Hematopoietic multipotent progenitor cell treated with erythropoietin and hydrocortisone succinate and interleukin-3 and kit ligand, for 4 days (in vitro differentiated cells): ENCODE results near the gene ZNF414.
"Not testable (repeated sequence)": the region's sequence is repeated elsewhere in the genome, so short reads cannot be mapped to it uniquely, and the experiment has no call there.

ENCODE experiments used
- DNase-seq: peaks from one replicate; pipeline ENCODE4 v3.0.0-alpha.2; 2015

Gene ZNF414

DNA sequence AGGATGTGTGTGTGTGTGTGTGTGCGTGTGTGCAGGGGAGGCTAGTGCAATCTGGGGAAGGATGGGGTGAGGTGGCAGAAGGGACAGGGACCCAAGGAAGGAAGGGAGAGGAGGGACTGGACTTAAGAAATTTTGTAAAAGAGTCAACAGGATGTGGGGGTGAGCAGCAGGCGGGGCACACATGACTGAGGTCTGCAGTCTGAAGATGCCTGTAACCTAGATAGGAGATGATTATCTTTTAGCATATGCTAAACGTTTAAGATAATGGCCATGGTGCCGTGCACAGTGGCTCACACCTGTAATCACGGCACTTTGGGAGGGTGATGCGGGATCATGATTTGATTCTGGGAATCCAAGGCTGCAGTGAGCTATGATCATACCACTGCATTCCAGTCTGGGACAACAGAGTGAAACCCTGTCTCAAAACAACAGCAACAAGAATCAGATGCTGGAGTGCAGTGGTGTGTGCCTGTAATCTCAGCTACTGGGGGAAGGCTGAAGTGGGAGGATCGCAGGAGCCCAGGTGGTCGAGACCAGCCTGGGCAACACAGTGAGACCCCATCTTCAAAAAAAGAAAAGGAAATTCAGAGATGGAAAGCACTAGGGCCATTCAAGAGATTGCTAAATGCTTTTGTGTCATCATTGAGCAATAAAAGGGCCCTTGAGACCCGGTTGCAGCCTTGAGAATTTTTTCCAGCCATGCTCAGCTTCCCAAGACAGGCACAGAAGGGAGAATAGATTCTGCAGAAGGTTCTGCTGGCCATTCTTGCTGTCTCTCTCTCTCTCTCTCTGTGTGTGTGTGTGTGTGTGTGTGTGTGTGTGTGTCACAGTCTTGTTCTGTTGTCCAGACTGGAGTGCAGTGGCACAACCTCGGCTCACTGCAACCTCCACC, 3.8 kb upstream of the ZNF414 start:
- peak; percentile 88 for DNase-seq

DNA sequence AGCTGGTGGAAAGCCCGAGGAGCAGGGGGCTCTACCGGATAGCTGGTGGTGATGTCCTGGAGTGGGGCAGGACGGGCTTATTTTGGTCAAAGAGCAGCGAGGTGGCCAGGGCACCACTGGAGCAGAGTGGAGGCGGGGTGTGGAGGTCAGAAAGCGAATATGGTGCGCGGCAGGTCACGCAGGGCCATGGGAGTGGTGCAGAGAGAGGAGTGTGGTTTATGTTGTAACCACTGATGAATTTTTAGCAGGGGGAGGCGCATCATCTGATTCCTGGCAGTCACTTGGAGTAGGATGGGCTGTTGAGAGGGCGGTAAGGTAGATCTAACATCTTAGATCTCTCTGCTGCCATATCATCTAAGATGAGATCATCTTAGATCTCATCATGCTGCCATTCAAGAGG, 1.4 kb upstream of the ZNF414 start:
- peak; percentile 83 for DNase-seq

DNA sequence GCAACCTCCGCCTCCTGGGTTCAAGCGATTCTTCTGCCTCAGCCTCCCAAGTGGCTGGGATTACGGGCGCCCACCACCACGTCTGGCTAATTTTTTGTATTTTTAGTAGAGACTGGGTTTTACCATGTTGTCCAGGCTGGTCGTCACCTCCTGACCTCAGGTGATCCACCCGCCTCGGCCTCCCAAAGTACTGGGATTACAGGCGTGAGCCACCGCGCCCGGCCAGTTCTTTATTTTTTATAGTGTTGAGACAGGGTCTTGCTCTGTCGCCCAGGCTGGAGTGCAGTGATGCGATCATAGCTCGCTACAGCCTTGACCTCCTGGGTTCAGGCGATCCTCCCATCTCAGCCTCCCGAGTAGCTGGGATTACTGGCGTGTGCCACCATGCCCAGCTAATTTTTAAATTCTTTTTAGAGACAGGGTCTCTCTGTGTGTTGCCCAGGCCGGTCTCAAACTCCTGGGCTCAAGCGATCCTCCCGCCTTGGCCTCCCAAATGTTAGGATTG, 590 bp upstream of the ZNF414 start:
- DNase-seq = not testable (repeated sequence)

- no peak for DNase-seq
Measured at GRCh38 chr19:8513036-8513686, 806 bp downstream of the ZNF414 start.

GRCh38 chr19:8512115-8512967, 1.6 kb downstream of the ZNF414 start:
- peak; percentile 83 for DNase-seq

DNA sequence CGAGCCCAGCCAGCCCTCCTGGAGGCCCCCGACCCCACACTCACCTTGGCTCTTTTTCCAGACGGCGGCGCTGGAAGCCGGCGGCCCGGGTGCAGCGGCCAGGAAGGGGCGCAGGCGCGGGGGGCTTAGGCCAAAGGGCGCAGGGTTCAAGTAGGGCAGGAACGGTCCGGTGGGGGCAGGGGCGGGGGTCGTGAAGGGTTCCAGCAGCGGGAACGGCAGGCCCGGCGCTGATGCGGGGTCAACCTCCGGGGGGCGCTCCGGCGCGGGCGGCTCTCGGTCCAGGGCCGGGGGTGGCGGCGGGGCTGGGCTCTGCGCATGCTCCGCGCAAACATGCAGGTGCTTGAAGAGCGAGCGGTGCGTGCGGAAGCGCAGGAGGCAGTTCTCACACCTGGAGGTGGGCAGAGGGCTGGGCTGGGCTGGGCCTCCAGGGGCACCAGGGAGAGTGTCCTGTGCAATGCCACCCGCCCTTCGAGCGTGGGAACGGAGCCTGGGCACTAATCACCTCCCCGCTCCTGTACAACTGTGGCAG, 2.3 kb downstream of the ZNF414 start:
- DNase-seq = no peak

DNA sequence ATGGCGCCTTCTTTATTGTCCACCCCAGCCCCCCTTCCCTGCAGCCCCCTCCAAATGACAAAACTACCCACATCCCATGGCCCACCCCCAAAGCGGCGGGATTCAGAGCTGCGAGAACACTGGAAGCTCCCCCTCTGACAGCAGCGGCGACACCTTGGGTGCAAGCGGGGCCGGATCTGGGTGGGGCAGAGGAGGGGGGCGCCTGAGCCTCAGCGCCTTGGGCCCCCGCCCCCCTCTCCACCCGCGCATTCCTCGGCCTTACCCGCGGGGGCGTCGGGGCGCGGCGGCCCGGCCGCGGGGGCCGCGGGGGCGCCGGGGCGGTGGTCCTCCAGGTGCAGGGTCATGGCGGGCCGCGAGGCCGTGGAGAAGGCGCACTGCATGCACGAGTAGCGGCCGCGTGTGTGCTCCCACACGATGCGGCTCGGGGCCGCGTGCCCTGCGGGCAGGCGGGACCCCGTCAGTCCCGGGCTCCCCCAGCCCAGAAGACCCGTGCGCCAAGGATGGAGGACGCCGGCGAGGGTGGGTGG, 3.3 kb downstream of the ZNF414 start:
- DNase-seq = no peak

GRCh38 chr19:8506402-8506957, 7.5 kb downstream of the ZNF414 start:
- DNase-seq = no peak

DNA sequence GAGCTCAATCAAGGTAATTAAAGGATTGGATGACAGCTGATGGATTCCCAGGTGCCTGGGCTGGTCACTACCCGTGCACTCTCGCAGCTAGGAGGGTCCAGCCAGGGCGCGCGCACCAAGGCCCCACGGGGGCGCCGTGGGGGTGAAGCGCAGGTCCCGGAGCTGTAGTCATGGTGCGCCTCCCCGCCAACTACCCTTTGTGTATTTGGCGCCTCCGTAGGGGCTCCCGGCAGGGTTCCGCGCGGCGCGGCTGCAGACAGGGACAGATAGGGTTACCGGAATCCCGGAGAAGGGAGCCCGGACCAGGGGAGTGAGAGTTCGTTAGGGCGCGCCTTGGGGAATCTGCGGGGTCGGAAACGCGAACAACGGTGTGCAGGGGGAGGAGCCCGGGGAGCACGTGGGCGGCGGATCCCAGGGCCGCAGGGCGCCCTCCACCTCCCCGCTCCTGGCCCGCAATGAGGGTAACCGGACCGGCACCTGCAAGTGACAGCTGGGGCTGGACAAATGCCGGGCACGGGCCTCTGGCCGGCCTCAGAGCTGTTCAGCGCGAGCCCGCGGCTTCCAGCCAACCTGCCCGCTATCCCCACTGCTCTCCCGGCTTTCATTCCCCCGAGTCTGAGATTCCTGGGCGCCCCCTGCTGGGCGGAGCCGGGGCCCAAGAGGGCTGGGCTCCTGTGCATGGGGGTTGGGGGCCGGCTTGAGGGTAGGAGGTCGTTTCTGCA, 8.1 kb downstream of the ZNF414 start:
- peak; percentile 76 for DNase-seq

DNA sequence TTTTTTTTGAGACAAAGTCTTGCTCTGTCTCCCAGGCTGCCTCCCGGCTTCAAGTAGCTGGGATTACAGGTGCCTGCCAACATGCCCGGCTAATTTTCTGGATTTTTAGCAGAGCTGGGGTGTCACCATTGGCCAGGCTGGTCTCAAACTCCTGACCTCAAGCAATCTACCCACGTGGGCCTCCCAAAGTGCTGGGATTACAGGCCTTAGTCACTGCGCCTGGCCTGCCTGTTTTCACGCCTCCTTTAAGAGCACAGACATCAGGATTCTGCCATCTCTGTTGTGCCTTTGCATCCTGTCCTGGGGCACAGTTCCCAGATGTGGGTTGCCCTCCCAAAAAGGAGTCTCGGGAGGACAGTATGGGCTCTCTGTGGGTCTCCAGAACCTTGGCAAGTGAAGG, 9.0 kb downstream of the ZNF414 start:
- no peak for DNase-seq

DNA sequence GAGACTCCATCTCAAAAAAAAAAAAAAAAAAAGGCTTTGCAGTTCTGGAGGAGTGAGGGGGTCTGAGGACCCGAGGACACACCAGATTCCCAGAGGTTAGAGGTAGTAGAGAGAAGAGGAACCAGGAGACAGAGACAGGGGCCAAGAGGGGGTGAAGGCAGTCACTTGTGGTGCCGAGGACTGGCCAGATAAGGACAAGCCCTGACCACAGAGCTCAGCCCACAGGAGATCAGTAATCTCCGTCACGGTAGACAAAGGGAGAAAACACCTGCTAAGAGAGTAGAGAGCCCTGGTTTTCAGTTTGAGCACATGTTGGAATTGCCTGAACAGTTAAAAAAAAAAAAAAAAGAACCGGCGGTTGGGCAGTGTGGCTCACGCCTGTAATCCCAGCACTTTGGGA, 9.8 kb downstream of the ZNF414 start:
- peak; percentile 88 for DNase-seq

- no peak for DNase-seq
Measured at GRCh38 chr19:8503510-8503909, 10.5 kb downstream of the ZNF414 start.

- DNase-seq = peak; percentile 47
Measured at GRCh38 chr19:8501981-8502380, 12.0 kb downstream of the ZNF414 start.

DNA sequence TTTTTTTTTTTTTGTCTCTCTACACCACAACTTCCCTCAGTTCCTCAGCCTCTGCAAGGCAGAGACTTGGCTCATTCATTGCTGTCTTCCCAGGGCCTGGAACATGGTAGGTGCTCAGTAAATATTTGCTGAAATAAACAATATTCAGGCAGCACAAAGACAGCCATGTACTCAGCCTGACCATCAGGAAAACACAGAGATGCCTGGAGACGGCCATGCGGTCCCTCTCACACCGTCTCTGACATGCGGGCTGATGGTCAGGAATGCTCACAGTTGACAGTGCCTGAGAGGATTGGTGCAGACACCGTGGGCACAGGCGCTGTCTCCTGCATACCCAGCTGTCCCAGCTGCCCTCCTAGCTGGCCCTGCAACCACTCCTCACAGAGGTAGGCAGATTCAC, 12.5 kb downstream of the ZNF414 start:
- no peak for DNase-seq

GRCh38 chr19:8500158-8500557, 13.8 kb downstream of the ZNF414 start:
- DNase-seq = peak; percentile 81

GRCh38 chr19:8499048-8499833, 14.7 kb downstream of the ZNF414 start:
- no peak for DNase-seq

GRCh38 chr19:8498295-8498694, 15.7 kb downstream of the ZNF414 start:
- DNase-seq = no peak

DNA sequence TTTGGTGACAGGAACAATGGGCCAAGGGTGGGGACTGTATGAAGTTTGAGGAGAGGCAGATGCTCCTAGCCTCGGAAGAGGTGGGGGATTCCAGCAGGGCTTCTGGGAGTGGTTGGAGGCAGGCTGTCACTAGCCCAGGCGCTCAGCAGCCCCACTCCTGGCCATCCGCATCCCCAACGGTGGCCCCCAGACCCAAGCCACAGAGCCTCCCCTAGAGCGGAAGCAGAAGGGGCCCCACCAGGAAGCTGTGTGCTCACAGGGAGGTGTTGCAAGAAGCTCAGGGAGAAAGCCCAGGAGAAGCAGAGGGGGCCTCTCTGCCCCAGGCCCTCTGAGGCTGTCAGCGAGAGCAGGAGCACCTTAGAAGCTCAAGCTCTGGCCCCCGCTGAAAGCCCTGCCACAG, 19.8 kb downstream of the ZNF414 start:
- DNase-seq = peak; percentile 85

DNA sequence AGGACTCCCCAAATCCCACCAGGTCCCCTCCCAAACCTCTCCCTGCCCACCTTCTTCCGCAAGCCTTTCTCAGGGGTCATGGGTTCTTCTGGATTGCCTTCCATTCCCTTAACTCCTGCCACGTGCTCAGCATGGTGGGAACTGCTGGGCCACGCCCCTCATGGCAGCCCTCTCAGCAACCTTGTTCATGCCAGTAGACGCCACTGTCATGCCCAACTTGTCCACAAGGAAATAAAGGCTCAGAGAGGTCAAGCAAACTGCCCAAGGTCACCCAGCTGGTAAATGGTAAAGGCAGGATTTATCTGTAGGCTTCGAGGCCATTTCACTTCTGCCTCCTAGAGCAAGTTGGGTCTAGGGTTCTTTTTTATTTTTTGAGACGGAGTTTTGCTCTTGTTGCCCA, 22.4 kb downstream of the ZNF414 start:
- DNase-seq = peak; percentile 42

DNA sequence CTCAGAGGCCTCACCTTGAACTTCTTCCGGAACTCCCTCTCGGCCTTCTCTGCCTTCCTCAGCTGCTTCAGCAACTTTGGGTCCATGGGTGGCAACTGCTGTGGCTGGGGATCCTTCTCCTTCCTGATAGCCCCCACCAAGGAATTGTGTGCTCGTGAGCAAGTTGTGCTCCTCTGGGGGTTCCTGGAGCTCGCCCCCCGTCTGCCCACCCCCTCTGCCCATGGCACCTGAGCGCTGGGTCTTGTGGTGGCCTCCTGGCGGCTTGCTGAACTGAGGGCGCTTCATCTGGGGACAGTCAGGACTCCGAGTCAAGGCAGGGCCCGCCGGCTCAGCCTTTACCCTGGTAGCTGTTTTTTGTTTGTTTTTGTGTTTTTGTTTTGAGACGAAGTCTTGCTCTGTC, 23.1 kb downstream of the ZNF414 start:
- DNase-seq = no peak

GRCh38 chr19:8490395-8490760, 23.6 kb downstream of the ZNF414 start:
- no peak for DNase-seq
